K562 (cell line): ENCODE results near the gene TSPAN18. TPM values are rescaled to one million over a fixed set of nuclear protein-coding genes. Genes with fewer than 3 reads are reported as not detected.
A peak's percentile ranks its signal among the peaks of the same experiment; 100 is the strongest.

Experiments
- GTF2F1 ChIP-seq: IDR thresholded peaks from 2 replicates; pipeline ENCODE4 v1.6.1; 2011; ENCODE audit warnings: low read depth, low read length, improper control_type of control experiment
- HINFP ChIP-seq: fragments of 450-650 bp; conservative IDR thresholded peaks from 2 replicates; pipeline ENCODE4 v1.6.1; 2016; ENCODE audit warnings: missing genetic modification characterization, low read depth, mild to moderate bottlenecking, control low read depth, missing compliant biosample characterization
- KDM2B ChIP-seq: fragments of 250-450 bp; sonication (Bioruptor Pico); IDR thresholded peaks from 2 replicates; pipeline ENCODE4 v1.8.0; 2021; ENCODE audit warnings: mild to moderate bottlenecking, moderate library complexity
- MITF ChIP-seq: IDR thresholded peaks from 2 replicates; pipeline ENCODE4 v1.6.1; 2014; ENCODE audit warnings: antibody characterized with exemption
- NCOR1 ChIP-seq: fragments of 450-650 bp; IDR thresholded peaks from 2 replicates; pipeline ENCODE4 v1.6.1; 2016; ENCODE audit warnings: mild to moderate bottlenecking, moderate library complexity
- NR2C2 ChIP-seq, 2 experiments: fragments of 200-800 bp in 1 of 2; sonication (Bioruptor generic) in 1 of 2; sonication (generic) in 1 of 2; formaldehyde crosslinking in 1 of 2; IDR thresholded peaks; 2 replicates each; pipeline versions ENCODE4 v1.6.1 to v1.8.0; 2016 to 2022; ENCODE audit warnings: mild to moderate bottlenecking in 1 of 2, missing compliant biosample characterization in 1 of 2, missing genetic modification characterization in 1 of 2, missing genetic modification reagents in 1 of 2
- PHF20 ChIP-seq: fragments of 450-650 bp; IDR thresholded peaks from 2 replicates; pipeline ENCODE4 v1.6.1; 2018; ENCODE audit not compliant: partially characterized antibody
- REST ChIP-seq, 2 experiments: fragments of 450-650 bp; formaldehyde crosslinking in 1 of 2; IDR thresholded peaks; 2 replicates each; pipeline versions ENCODE4 v1.4.0 to v1.6.1; 2014 to 2020; ENCODE audit warnings: mild to moderate bottlenecking in 2 of 2, borderline replicate concordance in 1 of 2, low read depth in 1 of 2
- TFE3 ChIP-seq: fragments of 450-650 bp; formaldehyde crosslinking; IDR thresholded peaks from 2 replicates; pipeline ENCODE4 v1.4.0; 2020; ENCODE audit warnings: mild to moderate bottlenecking, mixed read lengths
- polyA plus RNA-seq, 8 experiments: library from polyadenylated mRNA; depleted of rRNA in 4 of 8; stranded (reverse) in 5 of 8; unstranded in 3 of 8; fragments of >200 nt; fragmentation: Nextera tagmentation in 2 of 8; fragmentation: Illumina TruSeq in 1 of 8; extraction: Ambion mirVana in 2 of 8; extraction: Trizol in 1 of 8; gene quantifications; 2 replicates each; pipeline versions ENCODE4 v1.2.1 to v1.2.3, GENCODE V29; 2011 to 2014; ENCODE audit warnings: inconsistent platforms in 1 of 8, missing spikeins in 1 of 8
- total RNA-seq, 7 experiments: library from RNA; depleted of rRNA in 6 of 7; stranded (reverse); fragments of >200 nt in 6 of 7; fragmentation: Illumina TruSeq in 2 of 7; extraction: Trizol in 2 of 7; gene quantifications; 2 replicates each; pipeline versions ENCODE4 v1.2.1 to v1.2.3, GENCODE V29; 2011 to 2021; ENCODE audit warnings: low replicate concordance in 1 of 7

TSPAN18 gene
- total and polyA plus RNA-seq, 9 of the 15 experiments (the other 6 are each of a cell fraction or from before 2014, with no cell fraction given): 0.17 to 0.35 (median 0.22) TPM; not detected in 4

- TF ChIP-seq REST (IDR thresholded peaks at IDR 0.05; ENCODE audit: borderline replicate concordance) (peak; percentile 46; the same call in 1 of the 2 replicates), REST (CRISPR knock-in tag; IDR thresholded peaks at IDR 0.05; ENCODE audit: low read depth) (no peak), NR2C2 (CRISPR knock-in tag; IDR thresholded peaks at IDR 0.05) (no peak), NR2C2 (tag; IDR thresholded peaks at IDR 0.05) (no peak), NCOR1 (no peak), TFE3 (CRISPR knock-in tag) (no peak), KDM2B (peak; percentile 91), PHF20 (no peak), HINFP (tag) (no peak), GTF2F1 (no peak), MITF (no peak)
Measured at GRCh38 chr11:44727373-44728287, 868 bp downstream of the TSPAN18 start (continued).
